ENCODE data around the gene ADARB1. TPM values are rescaled to one million over a fixed set of nuclear protein-coding genes. Genes with fewer than 3 reads are reported as not detected.

ADARB1 gene
- total and polyA plus RNA-seq, 2 of the 8 experiments (the other 6 are each of a cell fraction or from before 2014, with no cell fraction given) = 4.7 to 14.9 TPM

- TF ChIP-seq CHD7 (IDR thresholded peaks at IDR 0.05; ENCODE audit: insufficient replicate concordance, low read length) (no peak), SRF (IDR thresholded peaks at IDR 0.05; ENCODE audit: low read depth, low read length) (no peak), HDAC6 (IDR thresholded peaks at IDR 0.05; ENCODE audit: low read depth, low read length) (no peak), HDAC2 (IDR thresholded peaks at IDR 0.05; ENCODE audit: borderline replicate concordance in 1 of 2, low read depth in 2 of 2, low read length in 2 of 2) (no peak), FOSL1 (IDR thresholded peaks at IDR 0.05; ENCODE audit: insufficient read depth, low read depth, low read length) (no peak)
Measured at GRCh38 chr21:45172420-45172819, 98.0 kb downstream of the ADARB1 start (continued).

All from H1 (cell line).